ENCODE data around the gene DENND2C.

DENND2C gene

GRCh38 chr1:114669562-114670082 is at the start of gene DENND2C:
DENND2C (minus strand) TSS chr1:114670049; CDS start chr1:114625984, 44,065 bp downstream.
- DNase-seq (ENCODE audit: low read depth), result no peak

DNA sequence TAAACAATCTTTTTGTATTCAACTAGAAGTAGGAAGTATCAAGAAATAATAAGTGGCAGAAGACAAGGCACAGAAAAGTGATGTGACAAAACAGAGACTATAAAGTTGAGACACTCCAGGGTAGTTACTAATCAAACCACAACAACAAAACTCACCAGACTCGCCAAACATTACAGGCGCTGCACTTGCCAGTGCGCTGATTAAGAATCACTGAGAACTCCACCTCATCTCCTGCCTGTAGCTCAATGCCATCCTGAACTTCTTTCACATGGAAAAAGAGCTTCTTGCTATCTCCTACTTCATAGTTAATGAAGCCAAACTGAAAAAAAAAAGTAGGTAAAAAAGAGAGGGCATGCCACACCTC is 49.6 kb upstream of the DENND2C start:
- peak; percentile 21 for DNase-seq (ENCODE audit: low read depth)

GRCh38 chr1:114718661-114719423 is 49.0 kb upstream of the DENND2C start:
- peak; percentile 57 for DNase-seq (ENCODE audit: low read depth)

DNA sequence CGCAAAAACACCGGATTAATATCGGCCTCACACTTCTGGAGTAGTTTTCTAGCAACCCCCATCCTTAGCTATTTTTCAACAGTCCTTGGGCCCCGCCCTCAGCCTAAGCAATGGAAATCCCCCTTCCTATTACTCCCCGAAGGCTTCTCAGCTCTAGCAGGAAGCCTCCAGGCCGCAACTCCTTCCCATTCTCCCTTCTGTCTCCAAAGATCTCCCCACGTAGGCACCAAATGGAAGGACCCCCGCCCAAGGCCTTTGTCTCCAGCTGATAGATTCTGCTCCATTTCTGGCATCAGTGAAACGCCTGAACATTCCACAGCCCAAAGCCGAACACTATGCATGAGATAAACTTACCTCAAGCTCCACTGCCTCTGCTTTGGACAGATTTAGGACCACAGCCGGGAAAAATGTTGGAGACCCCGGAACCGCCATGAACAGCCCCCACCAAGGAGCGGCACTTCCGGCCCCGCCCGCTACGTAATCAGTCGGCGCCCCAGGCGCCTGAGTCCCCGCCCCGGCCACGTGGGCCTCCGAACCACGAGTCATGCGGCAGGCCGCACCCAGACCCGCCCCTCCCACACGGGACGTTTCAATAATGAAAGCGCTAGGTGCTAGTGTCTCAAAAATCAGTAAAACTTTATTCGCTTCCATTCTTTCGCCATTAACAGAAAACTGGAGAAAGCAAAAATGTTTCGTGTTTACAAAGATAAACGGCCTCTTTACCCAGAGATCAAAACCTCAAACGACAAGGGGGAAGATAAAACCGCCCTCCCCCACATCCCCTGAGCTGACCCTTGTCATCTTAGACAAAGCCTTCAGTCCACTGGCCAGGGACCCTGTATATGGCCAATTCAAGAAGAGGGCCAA is 46.7 kb upstream of the DENND2C start, which contains the start of gene NRAS:
Gene NRAS (minus strand): TSS at position 468 of the 867 bp plus-strand sequence. CDS start 611 bp downstream, outside the sequence.
- peak; percentile 91 for DNase-seq (ENCODE audit: low read depth)

DNA sequence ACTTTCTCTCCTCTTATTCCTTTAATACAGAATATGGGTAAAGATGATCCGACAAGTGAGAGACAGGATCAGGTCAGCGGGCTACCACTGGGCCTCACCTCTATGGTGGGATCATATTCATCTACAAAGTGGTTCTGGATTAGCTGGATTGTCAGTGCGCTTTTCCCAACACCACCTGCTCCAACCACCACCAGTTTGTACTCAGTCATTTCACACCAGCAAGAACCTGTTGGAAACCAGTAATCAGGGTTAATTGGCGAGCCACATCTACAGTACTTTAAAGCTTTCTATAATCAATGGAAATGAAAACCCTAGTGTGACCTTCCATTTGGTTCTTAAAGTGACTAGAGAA is 46.1 kb upstream of the DENND2C start:
- DNase-seq (ENCODE audit: low read depth), result no peak

GRCh38 chr1:114712977-114713376 is 43.1 kb upstream of the DENND2C start:
- DNase-seq (ENCODE audit: low read depth), result no peak

GRCh38 chr1:114710360-114710759 is 40.5 kb upstream of the DENND2C start:
- no peak for DNase-seq (ENCODE audit: low read depth)

- no peak for DNase-seq (ENCODE audit: low read depth)
Observed at GRCh38 chr1:114707604-114708003, 37.8 kb upstream of the DENND2C start.

GRCh38 chr1:114703242-114703641 is 33.4 kb upstream of the DENND2C start:
- no peak for DNase-seq (ENCODE audit: low read depth)

DNA sequence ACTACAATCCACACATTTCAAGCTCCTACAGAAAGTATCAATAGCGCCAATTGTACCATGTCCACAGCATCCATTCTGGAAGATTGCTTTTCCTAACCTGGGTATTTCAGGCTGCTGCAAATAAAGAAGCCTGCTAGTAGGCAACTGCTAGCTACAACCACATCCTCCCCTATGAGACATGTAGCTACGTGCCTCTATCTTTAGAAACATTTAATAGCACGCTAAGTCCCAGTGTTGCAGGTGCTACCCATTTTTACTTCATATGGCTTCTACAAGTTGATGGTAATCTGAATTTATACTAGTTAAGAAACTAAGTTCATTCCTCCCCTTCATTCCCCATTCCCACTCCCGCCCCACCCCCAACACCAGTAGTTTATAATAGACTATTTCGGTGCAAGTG is 32.9 kb upstream of the DENND2C start:
- no peak for DNase-seq (ENCODE audit: low read depth)

DNA sequence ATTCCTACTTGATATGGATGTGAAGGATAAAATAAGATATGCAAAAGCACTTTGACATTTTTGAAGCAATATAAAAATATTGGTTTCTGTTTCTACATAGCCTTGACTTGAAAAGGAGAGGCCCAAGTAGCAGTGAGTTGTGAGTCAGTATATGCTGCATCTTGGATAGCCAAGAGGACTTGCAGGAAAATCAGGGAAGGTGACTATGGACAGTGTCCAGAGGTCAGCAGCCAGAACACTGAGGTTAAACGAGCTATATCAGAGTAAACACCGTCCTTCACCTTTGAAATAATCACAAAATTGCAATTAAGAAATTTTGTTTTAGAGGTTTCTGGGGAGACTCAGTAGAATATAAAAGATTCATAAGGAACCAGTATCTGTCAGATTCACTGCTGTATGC is 32.1 kb upstream of the DENND2C start:
- DNase-seq (ENCODE audit: low read depth), result no peak

- DNase-seq (ENCODE audit: low read depth), result peak; percentile 29
Observed at GRCh38 chr1:114700036-114700600, 30.3 kb upstream of the DENND2C start.

DNA sequence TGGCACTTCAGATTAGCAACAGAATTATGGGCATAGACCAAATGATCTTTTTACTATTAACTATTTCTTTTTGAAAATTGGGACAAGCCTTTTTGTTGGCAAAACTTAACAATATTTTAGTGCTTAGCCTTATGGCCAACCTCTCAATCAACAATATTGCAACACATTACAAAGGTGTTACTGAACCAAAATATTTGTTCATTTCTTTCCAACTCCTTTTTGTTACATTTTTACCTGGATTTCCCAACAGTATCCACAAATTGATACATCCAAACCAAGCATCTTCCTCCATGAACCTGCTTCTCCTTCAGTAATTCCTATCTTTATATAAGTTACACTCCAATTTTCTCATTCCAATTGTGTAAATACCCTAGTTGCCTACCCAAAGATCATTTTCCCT is 27.0 kb upstream of the DENND2C start:
- no peak for DNase-seq (ENCODE audit: low read depth)

DNA sequence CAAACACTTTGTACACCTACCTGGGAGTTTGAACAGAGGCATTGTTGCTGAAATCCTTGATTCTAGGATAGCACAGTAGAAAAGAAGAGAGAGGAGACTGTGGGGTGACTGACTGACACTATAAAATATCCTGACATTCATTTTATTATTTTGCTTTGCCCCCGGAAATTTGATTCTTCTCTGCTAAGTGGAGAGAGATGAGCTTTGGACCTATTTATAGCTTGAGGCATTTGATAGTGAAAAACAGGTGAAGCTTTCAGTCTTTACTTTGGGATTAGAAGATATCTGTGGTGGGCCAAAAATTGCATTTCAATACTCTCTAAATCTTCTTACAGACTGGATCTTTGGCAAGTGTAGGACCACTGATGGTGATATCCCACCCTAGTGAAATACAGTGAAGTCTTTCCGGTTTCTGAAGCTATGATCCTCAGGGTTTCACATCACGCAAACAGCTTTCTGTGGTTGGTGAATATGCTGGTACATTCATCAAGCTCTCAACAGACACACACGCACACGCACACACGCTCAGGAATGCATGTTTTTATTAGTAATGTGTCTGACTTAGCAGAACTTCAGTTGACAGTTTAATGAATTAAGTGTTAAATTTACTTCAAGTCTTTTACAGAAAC is 25.7 kb upstream of the DENND2C start, which contains the start of gene AMPD1:
Gene AMPD1 (minus strand): TSS at position 117 of the 629 bp plus-strand sequence. CDS start 75 bp downstream, at position 42.
- DNase-seq (ENCODE audit: low read depth), result peak; percentile 54

DNA sequence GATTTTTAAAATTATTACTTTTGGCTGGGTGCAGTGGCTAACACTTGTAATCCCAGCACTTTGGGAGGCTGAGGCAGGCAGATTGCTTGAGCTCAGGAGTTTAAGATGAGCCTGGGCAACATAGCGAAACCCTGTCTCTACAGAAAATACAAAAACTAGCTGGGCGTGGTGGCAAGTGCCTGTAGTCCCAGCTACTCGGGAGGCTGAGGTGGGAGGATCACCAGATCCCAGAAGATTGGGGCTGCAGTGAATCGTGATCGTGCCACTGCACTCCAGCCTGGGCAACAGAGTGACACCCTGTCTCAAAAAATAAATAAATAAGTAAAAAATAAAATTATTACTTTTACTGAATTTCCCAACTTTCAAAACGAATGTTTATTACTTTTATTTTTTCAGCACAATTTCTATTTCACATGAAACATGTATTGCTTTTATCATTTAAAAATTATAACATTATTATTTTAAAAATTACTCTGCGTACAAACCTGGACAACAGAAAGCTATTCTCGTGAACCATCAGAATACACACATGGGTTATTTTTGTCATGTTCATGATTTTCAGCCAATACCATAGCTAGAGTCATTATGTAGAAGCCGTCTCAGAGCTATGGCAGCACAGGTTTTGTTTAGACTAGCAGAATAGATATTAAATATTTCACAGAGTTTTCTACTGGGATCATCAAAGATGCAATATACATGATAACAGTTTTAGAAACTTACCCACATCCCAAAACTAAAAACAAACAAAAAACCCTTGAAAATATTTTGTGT is 24.9 kb upstream of the DENND2C start:
- no peak for DNase-seq (ENCODE audit: low read depth)

GRCh38 chr1:114692947-114693346 is 23.1 kb upstream of the DENND2C start:
- no peak for DNase-seq (ENCODE audit: low read depth)

- no peak for DNase-seq (ENCODE audit: low read depth)
Observed at GRCh38 chr1:114691061-114691460, 21.2 kb upstream of the DENND2C start.

DNA sequence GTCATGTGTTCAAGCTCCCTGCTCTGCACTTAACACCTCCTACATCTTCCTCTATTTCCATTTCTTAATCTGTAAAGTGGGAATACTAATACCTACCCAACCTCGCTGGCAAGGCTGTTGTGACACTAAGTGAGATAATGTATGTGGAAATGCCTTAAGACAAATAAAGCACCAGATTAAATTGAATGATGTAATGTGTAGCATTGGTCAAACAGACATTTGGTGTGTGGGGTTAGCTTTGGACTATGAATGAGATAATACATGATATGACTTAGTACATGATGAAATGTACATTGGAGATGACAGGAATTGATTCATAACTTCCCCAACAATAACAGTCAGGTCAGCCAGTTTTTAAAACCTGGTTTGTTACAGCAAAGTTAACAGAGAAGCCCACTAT is 20.3 kb upstream of the DENND2C start:
- DNase-seq (ENCODE audit: low read depth), result no peak

DNA sequence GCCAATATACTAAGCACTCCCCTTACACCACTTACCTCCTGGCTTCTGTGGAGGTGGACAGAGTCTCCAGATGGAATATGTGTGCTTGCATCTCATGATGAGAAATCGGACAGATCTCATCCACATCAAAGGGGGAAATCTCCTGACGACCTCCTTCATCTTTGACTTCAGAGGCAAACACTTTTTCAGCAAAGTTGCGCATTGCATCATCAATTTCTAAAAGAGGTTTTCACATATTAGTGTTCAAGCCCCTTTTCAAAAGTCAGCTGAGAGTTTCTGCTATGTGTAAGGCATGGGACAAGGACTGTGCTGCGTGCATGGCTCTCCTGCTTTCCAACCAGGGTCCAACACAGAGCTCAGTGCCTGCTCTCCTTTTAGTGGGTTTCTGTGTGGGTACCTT is 18.7 kb upstream of the DENND2C start:
- no peak for DNase-seq (ENCODE audit: low read depth)

DNA sequence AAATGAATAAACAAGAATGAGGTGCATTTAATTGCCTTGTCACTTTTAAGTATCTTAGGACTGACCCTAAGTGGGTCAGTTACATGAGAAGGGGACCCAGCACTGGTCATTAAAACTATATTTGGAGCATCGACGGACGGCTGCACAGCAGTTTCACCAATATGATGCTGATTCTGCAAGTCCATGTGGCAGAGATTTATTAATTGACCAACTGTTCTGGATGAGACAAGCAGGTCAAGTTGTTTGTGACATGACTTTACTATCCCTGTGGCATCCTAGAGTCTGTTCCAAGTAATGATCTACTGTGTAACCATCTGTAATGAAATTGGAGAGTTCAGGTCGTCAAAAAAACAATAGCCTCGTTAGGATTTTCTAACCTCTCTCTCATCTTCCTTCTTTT is 16.0 kb upstream of the DENND2C start:
- DNase-seq (ENCODE audit: low read depth), result no peak

- no peak for DNase-seq (ENCODE audit: low read depth)
Observed at GRCh38 chr1:114677691-114678090, 7.8 kb upstream of the DENND2C start.

Data from EH (cell line).